NCI-H2227 (cell line): ENCODE results near the gene SNRK.
A peak's percentile ranks its signal among the peaks of the same experiment; 100 is the strongest.

ENCODE experiments used
- DNase-seq: peaks from one replicate; lab custom pipeline; 2025; ENCODE audit not compliant: unreplicated experiment; lab: John Stamatoyannopoulos, UW

The SNRK gene

GRCh38 chr3:43270078-43270477, 16.3 kb upstream of the SNRK start:
- no peak for DNase-seq

GRCh38 chr3:43273416-43273815, 12.9 kb upstream of the SNRK start:
- no peak for DNase-seq

- no peak for DNase-seq
Observed at GRCh38 chr3:43279082-43279481, 7.3 kb upstream of the SNRK start.

GRCh38 chr3:43279532-43279931, 6.8 kb upstream of the SNRK start:
- DNase-seq = no peak

GRCh38 chr3:43281020-43281419, 5.3 kb upstream of the SNRK start:
- no peak for DNase-seq

- DNase-seq = no peak
Observed at GRCh38 chr3:43284171-43284570, 2.2 kb upstream of the SNRK start.

- peak; percentile 27 for DNase-seq
Observed at GRCh38 chr3:43285644-43286043, 696 bp upstream of the SNRK start.

GRCh38 chr3:43286841-43287499, 630 bp downstream of the SNRK start:
- DNase-seq = peak; percentile 47

GRCh38 chr3:43287500-43287873, 1.1 kb downstream of the SNRK start:
- no peak for DNase-seq

- DNase-seq = no peak
Observed at GRCh38 chr3:43288366-43288765, 2.0 kb downstream of the SNRK start.

GRCh38 chr3:43288850-43289249, 2.5 kb downstream of the SNRK start:
- no peak for DNase-seq

GRCh38 chr3:43289401-43289800, 3.1 kb downstream of the SNRK start:
- DNase-seq = no peak

- DNase-seq = no peak
Observed at GRCh38 chr3:43289841-43290470, 3.6 kb downstream of the SNRK start.

- DNase-seq = no peak
Observed at GRCh38 chr3:43290956-43291355, 4.6 kb downstream of the SNRK start.

GRCh38 chr3:43291546-43291945, 5.2 kb downstream of the SNRK start:
- no peak for DNase-seq

GRCh38 chr3:43294975-43295374, 8.6 kb downstream of the SNRK start:
- no peak for DNase-seq

GRCh38 chr3:43296565-43296964, 10.2 kb downstream of the SNRK start:
- DNase-seq = no peak

GRCh38 chr3:43298292-43298691, 12.0 kb downstream of the SNRK start:
- no peak for DNase-seq

GRCh38 chr3:43298761-43299160, 12.4 kb downstream of the SNRK start:
- no peak for DNase-seq

- DNase-seq = no peak
Observed at GRCh38 chr3:43302116-43302880, 16.0 kb downstream of the SNRK start.

- DNase-seq = no peak
Observed at GRCh38 chr3:43304126-43304525, 17.8 kb downstream of the SNRK start.

- DNase-seq = no peak
Observed at GRCh38 chr3:43307226-43307625, 20.9 kb downstream of the SNRK start.
